Regular cardiac myocyte (primary cell): ENCODE results near the gene VSIG8. TPM values are rescaled to one million over a fixed set of nuclear protein-coding genes. Genes with fewer than 3 reads are reported as not detected.

Experiments
- total RNA-seq: library from RNA; depleted of rRNA; stranded (reverse); fragments of >200 nt; gene quantifications from 2 replicates; pipeline ENCODE4 v1.2.3, GENCODE V29; 2014

VSIG8 gene, protein sequence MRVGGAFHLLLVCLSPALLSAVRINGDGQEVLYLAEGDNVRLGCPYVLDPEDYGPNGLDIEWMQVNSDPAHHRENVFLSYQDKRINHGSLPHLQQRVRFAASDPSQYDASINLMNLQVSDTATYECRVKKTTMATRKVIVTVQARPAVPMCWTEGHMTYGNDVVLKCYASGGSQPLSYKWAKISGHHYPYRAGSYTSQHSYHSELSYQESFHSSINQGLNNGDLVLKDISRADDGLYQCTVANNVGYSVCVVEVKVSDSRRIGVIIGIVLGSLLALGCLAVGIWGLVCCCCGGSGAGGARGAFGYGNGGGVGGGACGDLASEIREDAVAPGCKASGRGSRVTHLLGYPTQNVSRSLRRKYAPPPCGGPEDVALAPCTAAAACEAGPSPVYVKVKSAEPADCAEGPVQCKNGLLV
- not detected in 2 replicates for total RNA-seq

DNA sequence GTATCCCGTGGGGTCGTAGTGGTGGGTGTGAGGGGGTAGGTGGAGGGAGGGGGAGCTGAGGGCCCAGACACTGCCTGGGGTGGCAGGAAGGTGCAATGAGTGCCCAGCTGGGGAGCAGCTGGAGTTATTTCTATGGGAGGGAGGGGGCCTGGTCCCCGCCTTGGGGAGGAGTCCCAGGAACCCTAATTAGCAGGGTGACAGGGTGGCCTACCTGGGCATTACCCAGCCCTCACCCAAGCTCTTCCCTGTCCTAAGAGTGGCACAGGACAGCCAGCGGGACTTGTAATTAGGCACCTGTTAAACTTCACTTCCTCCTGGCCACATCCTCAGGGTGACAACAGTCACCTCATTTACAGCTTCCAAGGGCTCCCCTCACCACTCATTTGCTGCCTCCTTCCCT, at the start of gene VSIG8:
Gene VSIG8 (minus strand): TSS at position 101 of the 400 bp plus-strand sequence. CDS start 136 bp downstream, outside the sequence.

DNA sequence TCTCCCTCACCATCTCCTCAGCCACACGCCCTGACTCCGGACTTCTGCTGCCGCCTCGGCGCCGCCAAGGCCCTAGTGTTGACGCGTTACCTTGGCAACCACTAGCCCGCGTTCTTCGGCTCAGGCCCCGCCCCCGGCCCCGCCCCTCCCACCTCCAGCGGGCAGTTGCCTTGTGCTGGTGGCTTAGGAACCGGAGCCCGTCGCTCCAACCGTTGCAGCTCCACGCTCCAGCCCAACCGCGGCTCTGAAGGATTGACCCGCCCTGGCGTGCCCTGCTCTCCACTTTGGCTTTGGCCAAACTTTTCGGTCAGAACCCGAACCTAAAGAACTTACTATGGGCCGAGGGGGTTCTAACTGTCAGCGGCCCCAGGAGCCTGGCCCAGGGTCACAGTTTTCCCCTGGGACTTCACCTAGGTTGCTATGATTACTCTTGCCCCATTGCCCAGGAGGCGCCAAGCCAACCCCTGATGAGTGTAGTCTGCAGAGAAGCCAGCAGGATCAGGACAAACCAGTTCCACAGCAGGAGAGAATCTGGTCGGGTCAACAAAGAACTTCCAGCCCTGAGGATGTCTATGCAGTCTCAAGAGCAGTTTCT, 37.7 kb upstream of the VSIG8 start, which contains the start of gene CFAP45:
Gene CFAP45 (minus strand): TSS at position 80 of the 595 bp plus-strand sequence. CDS start 67 bp downstream, at position 13.

DNA sequence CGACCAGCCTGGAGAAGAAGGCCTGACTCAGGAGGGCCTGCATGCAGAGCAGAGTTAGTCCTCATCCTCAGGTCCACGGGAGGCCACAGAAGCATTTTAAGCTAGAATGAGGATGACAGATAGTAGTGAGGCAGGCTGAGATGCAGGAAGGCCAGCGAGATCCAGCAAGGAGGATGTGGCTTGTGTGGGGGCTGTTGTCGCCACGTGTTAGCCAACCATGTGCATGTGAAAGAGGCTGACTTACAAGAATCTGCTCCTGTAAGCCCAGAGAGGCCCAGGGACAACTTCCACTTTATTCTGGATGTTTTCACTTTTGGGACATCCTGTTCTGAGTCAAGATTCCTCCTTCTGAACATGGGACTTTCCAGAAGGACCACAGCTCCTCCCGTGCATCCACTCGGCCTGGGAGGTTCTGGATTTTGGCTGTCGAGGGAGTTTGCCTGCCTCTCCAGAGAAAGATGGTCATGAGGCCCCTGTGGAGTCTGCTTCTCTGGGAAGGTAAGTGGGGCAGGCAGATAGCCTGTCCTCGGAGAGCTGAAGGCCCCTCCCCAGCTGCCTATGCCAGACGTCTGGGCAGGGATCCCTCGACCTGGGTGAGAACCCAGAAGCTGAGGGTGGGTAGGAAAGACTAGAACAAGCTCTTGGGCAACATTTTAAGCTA, 35.9 kb downstream of the VSIG8 start, which contains the start of gene SLAMF8:
Gene SLAMF8 (plus strand): TSS at position 433 of the 661 bp plus-strand sequence. CDS start 26 bp downstream, at position 459.

Other genes starting within 250 kb of the VSIG8 start
- gene CRP, start 148.1 kb downstream of the VSIG8 start, total RNA-seq: not detected in 2 replicates
- 15.1 and 15.8 TPM in 2 replicates for gene DUSP23, start 81.7 kb downstream of the VSIG8 start, total RNA-seq
- gene FCRL6, start 60.3 kb downstream of the VSIG8 start, total RNA-seq: not detected in 2 replicates
- not detected in 2 replicates for gene SLAMF8, start 35.8 kb downstream of the VSIG8 start, total RNA-seq
- 0.28 and 0.96 TPM in 2 replicates for gene CFAP45, start 37.5 kb upstream of the VSIG8 start, total RNA-seq
- gene TAGLN2, start 62.9 kb upstream of the VSIG8 start, total RNA-seq: 160 and 484 TPM in 2 replicates
- gene IGSF9, start 83.0 kb upstream of the VSIG8 start, total RNA-seq: not detected in 2 replicates
- gene SLAMF9, start 91.6 kb upstream of the VSIG8 start, total RNA-seq: 0.28 TPM in 1 of 2 replicates, not detected in the other
- 3.4 and 4.8 TPM in 2 replicates for gene PIGM, start 169.3 kb upstream of the VSIG8 start, total RNA-seq
- not detected in 2 replicates for gene KCNJ10, start 207.5 kb upstream of the VSIG8 start, total RNA-seq
- under 0.01 TPM in 1 of 2 replicates, not detected in the other for gene KCNJ9, start 218.9 kb upstream of the VSIG8 start, total RNA-seq
- 14.8 and 35.8 TPM in 2 replicates for gene IGSF8, start 236.0 kb upstream of the VSIG8 start, total RNA-seq